Fibroblast of mammary gland (primary cell): ENCODE data around the gene NFATC4.
A peak's percentile ranks its signal among the peaks of the same experiment; 100 is the strongest.

Source experiments
- DNase-seq: peaks from one replicate; pipeline ENCODE4 v3.0.0-alpha.2; 2010; ENCODE audit warnings: low read depth
- H3K4me3 ChIP-seq: 2 replicates; pipeline ENCODE4 v1.5.1; 2011; ENCODE audit warnings: low read depth, mild to moderate bottlenecking, low read length, moderate library complexity; ENCODE audit not compliant: control insufficient read depth
- CTCF ChIP-seq: conservative IDR thresholded peaks from 2 replicates; pipeline ENCODE4 v1.5.1; 2011; ENCODE audit warnings: low read depth, low read length, inconsistent platforms; ENCODE audit not compliant: control insufficient read depth, insufficient read depth

NFATC4 gene

GRCh38 chr14:24367514-24368211, at the start of gene NFATC4:
Gene NFATC4 (plus strand): TSS chr14:24368184. CDS start chr14:24368341, 157 bp downstream.
- peak; percentile 96 for DNase-seq
- H3K4me3 ChIP-seq = peak within 1 kb of the TSS; percentile 73
- TF ChIP-seq CTCF = no peak

- DNase-seq = no peak
- no peak for TF ChIP-seq CTCF
- no peak overlapping the region for H3K4me3 ChIP-seq
These were observed 46.6 kb upstream of the NFATC4 start for GRCh38 chr14:24321212-24321975.

- TF ChIP-seq CTCF = no peak
- no peak overlapping the region for H3K4me3 ChIP-seq
- DNase-seq = no peak
These were observed 45.3 kb upstream of the NFATC4 start for GRCh38 chr14:24322672-24323071.

GRCh38 chr14:24323341-24323740, 44.6 kb upstream of the NFATC4 start:
- H3K4me3 ChIP-seq = no peak overlapping the region
- no peak for TF ChIP-seq CTCF

GRCh38 chr14:24324024-24324423, 44.0 kb upstream of the NFATC4 start:
- no peak overlapping the region for H3K4me3 ChIP-seq
- DNase-seq = no peak
- TF ChIP-seq CTCF = no peak

More at GRCh38 chr14:24323341-24323740, 44.6 kb upstream of the NFATC4 start:
- no peak for DNase-seq

GRCh38 chr14:24325041-24325530, 42.9 kb upstream of the NFATC4 start:
- DNase-seq = no peak
- TF ChIP-seq CTCF = no peak
- H3K4me3 ChIP-seq = no peak overlapping the region
